PC-3 (cell line): ENCODE measurements around the gene BOLA3. TPM values are rescaled to one million over a fixed set of nuclear protein-coding genes. Genes with fewer than 3 reads are reported as not detected.
"Not testable (repeated sequence)": the region's sequence is repeated elsewhere in the genome, so short reads cannot be mapped to it uniquely, and the experiment has no call there.

Experiments
- ATAC-seq: fragments of 200-7000 bp; cut with Tn5 transposase; 2 replicates; pipeline ENCODE4 v1.9.1; 2020; ENCODE audit warnings: mild to moderate bottlenecking, moderate library complexity
- BruUV-seq: library from RNA; stranded (reverse); fragments of 400-500 nt; replicated peaks from 2 replicates; lab custom pipeline; 2021; lab: Mats Ljungman, UMichigan
- CTCF ChIA-PET: fragments of 300-600 bp; sonication (Branson Sonifier 250); formaldehyde crosslinking; loops from one replicate; lab custom pipeline; 2022; ENCODE audit warnings: antibody characterized with exemption; lab: Charles Lee
- POLR2A ChIA-PET: fragments of 300-600 bp; sonication (Branson Sonifier 250); formaldehyde crosslinking; loops from one replicate; lab custom pipeline; 2022; ENCODE audit warnings: antibody characterized with exemption; ENCODE audit not compliant: unreplicated experiment; lab: Charles Lee
- DNase-seq: peaks from one replicate; pipeline ENCODE4 v3.0.0-alpha.2; 2015
- H2AFZ ChIP-seq: fragments of 300-600 bp; sonication (generic); 2 replicates; pipeline ENCODE4 v1.6.0; 2016; ENCODE audit warnings: antibody characterized with exemption, low read length
- H3F3A ChIP-seq: fragments of 300-600 bp; sonication (generic); one replicate; pipeline ENCODE4 v1.6.0; 2017; ENCODE audit warnings: antibody characterized with exemption, low read length, control low read depth, mild to moderate bottlenecking; ENCODE audit not compliant: unreplicated experiment
- H3K27ac ChIP-seq: fragments of 300-600 bp; sonication (generic); 2 replicates; pipeline ENCODE4 v1.5.1; 2016; ENCODE audit warnings: mild to moderate bottlenecking, low read length
- H3K27me3 ChIP-seq: fragments of 300-600 bp; sonication (generic); 2 replicates; pipeline ENCODE4 v1.6.1; 2016; ENCODE audit warnings: low read length, mixed read lengths
- H3K36me3 ChIP-seq: fragments of 300-600 bp; sonication (generic); 2 replicates; pipeline ENCODE4 v1.6.1; 2016; ENCODE audit warnings: low read depth, mixed run types, low read length, mixed read lengths
- H3K4me1 ChIP-seq: fragments of 300-600 bp; sonication (generic); 2 replicates; pipeline ENCODE4 v1.5.1; 2016; ENCODE audit warnings: low read length; ENCODE audit not compliant: insufficient read depth
- H3K4me2 ChIP-seq: fragments of 300-600 bp; sonication (generic); 2 replicates; pipeline ENCODE4 v1.6.0; 2016; ENCODE audit warnings: low read length
- H3K4me3 ChIP-seq: fragments of 300-600 bp; sonication (generic); 2 replicates; pipeline ENCODE4 v1.5.1; 2016; ENCODE audit warnings: mild to moderate bottlenecking, low read length, mixed read lengths
- H3K79me2 ChIP-seq: fragments of 300-600 bp; sonication (generic); 2 replicates; pipeline ENCODE4 v1.6.1; 2017; ENCODE audit warnings: low read length, mixed read lengths
- H3K9ac ChIP-seq: fragments of 300-600 bp; sonication (generic); 2 replicates; pipeline ENCODE4 v1.6.0; 2016; ENCODE audit warnings: mild to moderate bottlenecking, low read length
- H3K9me2 ChIP-seq: fragments of 300-600 bp; sonication (generic); replicated peaks from 2 replicates; pipeline ENCODE4 v1.6.1; 2016; ENCODE audit warnings: mixed run types, low read length, mixed read lengths
- H3K9me3 ChIP-seq: fragments of 300-600 bp; sonication (generic); 2 replicates; pipeline ENCODE4 v1.6.1; 2016; ENCODE audit warnings: low read length, mixed read lengths
- H4K20me1 ChIP-seq: fragments of 300-600 bp; sonication (generic); 2 replicates; pipeline ENCODE4 v1.6.1; 2016; ENCODE audit warnings: low read length, mixed read lengths
- EZH2 ChIP-seq: fragments of 300-600 bp; sonication (generic); IDR thresholded peaks from one replicate; pipeline ENCODE4 v1.6.1; 2017; ENCODE audit warnings: antibody characterized with exemption, mild to moderate bottlenecking, low read length; ENCODE audit not compliant: unreplicated experiment
- EZH2phosphoT487 ChIP-seq: fragments of 300-600 bp; sonication (generic); IDR thresholded peaks from 2 replicates; pipeline ENCODE4 v1.6.1; 2018; ENCODE audit warnings: mild to moderate bottlenecking, antibody characterized with exemption, low read length, borderline replicate concordance
- intact Hi-C: fragments of 100-400 bp; cut with micrococcal nuclease; formaldehyde crosslinking; loops from 2 replicates; pipeline ENCODE4 v1.9.0; 2023
- total RNA-seq: library from RNA; depleted of rRNA; stranded (reverse); fragments of >200 nt; gene quantifications from 2 replicates; pipeline ENCODE4 v1.2.3, GENCODE V29; 2014
- TF ChIP-seq, protein P1 (sequence below): fragments of 300-600 bp; sonication (generic); conservative IDR thresholded peaks from 2 replicates; pipeline ENCODE4 v1.5.1; 2017; ENCODE audit warnings: antibody characterized with exemption, low read depth, mild to moderate bottlenecking, low read length

The BOLA3 gene
- total RNA-seq, 1 experiment from 2014 or later: 104 TPM

DNA sequence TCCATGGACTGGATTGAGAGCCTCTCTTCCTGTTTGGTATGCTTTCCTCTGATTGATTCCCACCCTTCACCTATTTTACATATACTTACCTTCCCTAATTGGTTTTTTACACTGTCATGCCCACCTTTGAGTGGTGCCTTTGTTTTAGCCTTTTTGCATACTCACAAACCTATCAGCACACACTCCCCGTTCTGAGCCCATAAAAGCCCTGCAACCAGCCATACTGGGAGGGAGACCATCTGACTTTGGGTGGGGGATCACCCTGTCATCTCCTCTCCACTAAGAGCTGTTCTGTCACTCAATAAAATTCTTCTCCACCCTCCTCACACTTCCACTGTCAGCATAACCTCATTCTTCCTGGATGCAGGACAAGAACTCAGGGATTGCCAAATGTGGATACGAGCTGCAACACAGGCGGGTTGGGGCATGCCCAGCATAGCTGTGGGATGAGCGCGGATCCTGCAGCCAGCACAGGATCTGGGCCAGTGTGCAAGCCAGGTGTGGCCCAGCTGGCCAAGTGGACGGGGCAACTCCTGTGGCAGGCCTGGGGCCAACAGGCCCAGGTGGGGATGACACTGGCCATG is 40.4 kb upstream of the BOLA3 start:
- DNase-seq (peak; percentile 26), ATAC-seq (no peak)
- no TSS peak for BruUV-seq
- ChIA-PET POLR2A (no interaction called here), CTCF (no interaction called here)
- Histone ChIP-seq H3K79me2 (no peaks in the 10 kb centered on the region), H2AFZ (no peak overlapping the region), H3F3A (no peaks in the 10 kb centered on the region), H3K9me3 (no peaks in the 10 kb centered on the region), H3K4me3 (no peak overlapping the region), H3K9ac (no peak overlapping the region), H3K4me2 (no peak overlapping the region), H4K20me1 (no peaks in the 10 kb centered on the region), H3K27ac (no peak overlapping the region), H3K27me3 (no peaks in the 10 kb centered on the region), H3K4me1 (no peaks in the 10 kb centered on the region), H3K36me3 (no peaks in the 10 kb centered on the region), H3K9me2 (no peaks in the 10 kb centered on the region)
- intact Hi-C loops: no loop called here
- TF ChIP-seq, protein P1, sequence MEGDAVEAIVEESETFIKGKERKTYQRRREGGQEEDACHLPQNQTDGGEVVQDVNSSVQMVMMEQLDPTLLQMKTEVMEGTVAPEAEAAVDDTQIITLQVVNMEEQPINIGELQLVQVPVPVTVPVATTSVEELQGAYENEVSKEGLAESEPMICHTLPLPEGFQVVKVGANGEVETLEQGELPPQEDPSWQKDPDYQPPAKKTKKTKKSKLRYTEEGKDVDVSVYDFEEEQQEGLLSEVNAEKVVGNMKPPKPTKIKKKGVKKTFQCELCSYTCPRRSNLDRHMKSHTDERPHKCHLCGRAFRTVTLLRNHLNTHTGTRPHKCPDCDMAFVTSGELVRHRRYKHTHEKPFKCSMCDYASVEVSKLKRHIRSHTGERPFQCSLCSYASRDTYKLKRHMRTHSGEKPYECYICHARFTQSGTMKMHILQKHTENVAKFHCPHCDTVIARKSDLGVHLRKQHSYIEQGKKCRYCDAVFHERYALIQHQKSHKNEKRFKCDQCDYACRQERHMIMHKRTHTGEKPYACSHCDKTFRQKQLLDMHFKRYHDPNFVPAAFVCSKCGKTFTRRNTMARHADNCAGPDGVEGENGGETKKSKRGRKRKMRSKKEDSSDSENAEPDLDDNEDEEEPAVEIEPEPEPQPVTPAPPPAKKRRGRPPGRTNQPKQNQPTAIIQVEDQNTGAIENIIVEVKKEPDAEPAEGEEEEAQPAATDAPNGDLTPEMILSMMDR: no peak
- TF ChIP-seq EZH2 (no peak), EZH2phosphoT487 (no peak)

DNA sequence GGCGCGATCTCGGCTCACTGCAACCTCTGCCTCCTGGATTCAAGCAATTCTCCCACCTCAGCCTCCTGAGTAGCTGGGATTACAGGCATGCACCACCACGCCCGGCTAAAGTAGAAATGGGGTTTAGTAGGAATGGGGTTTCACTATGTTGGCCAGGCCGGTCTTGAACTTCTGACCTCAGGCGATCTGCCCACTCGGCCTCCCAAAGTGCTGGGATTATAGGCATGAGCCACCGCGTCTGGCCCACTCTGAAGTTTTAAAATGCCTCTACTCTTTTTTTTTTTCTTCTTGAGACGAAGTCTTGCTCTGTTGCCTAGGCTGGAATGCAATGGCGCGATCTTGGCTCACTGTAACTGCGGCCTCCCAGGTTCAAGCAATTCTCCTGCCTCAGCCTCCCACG is 39.0 kb upstream of the BOLA3 start:
- POLR2A ChIA-PET, H4K20me1 ChIP-seq, H3K27ac ChIP-seq, H3K79me2 ChIP-seq, CTCF ChIA-PET, ATAC-seq, BruUV-seq, H2AFZ ChIP-seq, H3K4me1 ChIP-seq, H3F3A ChIP-seq, H3K9ac ChIP-seq, H3K27me3 ChIP-seq, H3K9me3 ChIP-seq, H3K9me2 ChIP-seq, DNase-seq, H3K4me3 ChIP-seq, H3K4me2 ChIP-seq, intact Hi-C loops, H3K36me3 ChIP-seq: not testable (repeated sequence)

DNA sequence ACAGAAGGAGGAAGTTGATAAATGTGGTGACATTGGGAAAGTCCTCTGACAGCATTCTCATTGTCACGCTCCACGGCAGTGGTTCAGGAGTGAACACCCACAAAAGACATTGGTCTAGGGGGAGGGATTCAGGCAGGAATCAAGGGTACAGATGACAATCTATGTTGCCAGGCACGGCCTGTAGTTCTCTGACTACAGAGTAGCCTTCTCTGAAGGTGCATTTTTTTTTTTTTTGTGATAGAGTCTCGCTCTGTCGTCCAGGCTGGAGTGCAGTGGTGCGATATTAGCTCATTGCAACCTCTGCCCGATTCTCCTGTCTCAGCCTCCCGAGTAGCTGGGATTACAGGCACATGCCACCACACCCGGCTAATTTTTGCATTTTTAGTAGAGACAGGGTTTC is 38.3 kb upstream of the BOLA3 start:
- Histone ChIP-seq H4K20me1 (no peaks in the 10 kb centered on the region), H3K4me2 (no peak overlapping the region), H3K4me3 (no peak overlapping the region), H3K27ac (no peak overlapping the region), H3K9me3 (no peaks in the 10 kb centered on the region), H3K79me2 (no peaks in the 10 kb centered on the region), H3K36me3 (no peaks in the 10 kb centered on the region), H2AFZ (no peak overlapping the region), H3K9me2 (no peaks in the 10 kb centered on the region), H3K27me3 (no peaks in the 10 kb centered on the region), H3F3A (no peaks in the 10 kb centered on the region), H3K4me1 (no peaks in the 10 kb centered on the region), H3K9ac (no peak overlapping the region)
- POLR2A ChIA-PET: no interaction called here
- no peak for TF ChIP-seq EZH2
- TF ChIP-seq, protein P1: no peak
- no peak for TF ChIP-seq EZH2phosphoT487
- DNase-seq (no peak), ATAC-seq (no peak)
- CTCF ChIA-PET: no interaction called here
- BruUV-seq: no TSS peak
- intact Hi-C loops: no loop called here
